ENCODE measurements around the gene PLCB4.

DNA sequence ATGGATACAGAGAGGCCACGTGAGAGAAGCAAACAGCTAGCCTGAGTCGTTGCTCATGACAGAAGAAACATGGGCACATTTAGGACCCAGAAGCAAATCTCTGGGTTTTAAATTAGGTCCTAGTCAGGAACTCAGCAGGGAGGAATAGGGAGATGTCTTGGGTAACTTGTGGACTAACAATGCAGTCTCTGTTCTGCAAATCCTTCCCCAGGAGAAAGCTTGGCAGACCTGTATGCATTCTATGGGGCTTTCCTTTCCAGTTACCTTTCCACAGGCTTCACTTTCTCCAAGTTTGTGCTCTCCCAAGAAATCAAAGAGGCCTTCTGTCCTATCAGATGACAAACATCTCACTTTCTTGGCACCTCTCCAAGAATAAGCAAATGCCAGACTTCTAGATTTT is 47.2 kb upstream of the PLCB4 start:
- TF ChIP-seq CTCF (conservative IDR thresholded peaks at IDR 0.05; ENCODE audit: low read length) (no peak), EZH2phosphoT487 (IDR thresholded peaks at IDR 0.05; ENCODE audit: borderline replicate concordance, low read depth, low read length) (no peak)

Measured in OCI-LY7 (cell line).